B cell (primary cell): ENCODE results near the gene FRMD4A.

Source experiments
- EZH2 ChIP-seq: IDR thresholded peaks from 2 replicates; pipeline ENCODE4 v1.6.1; 2012; ENCODE audit warnings: borderline replicate concordance, low read depth, mild to moderate bottlenecking, moderate library complexity, low read length; ENCODE audit not compliant: insufficient read depth, poor library complexity, severe bottlenecking
- TF ChIP-seq, protein P1 (sequence below): fragments of 200-600 bp; IDR thresholded peaks from one replicate; pipeline ENCODE4 v1.8.0; 2022; ENCODE audit warnings: antibody characterized with exemption, mild to moderate bottlenecking

- TF ChIP-seq, protein P1, sequence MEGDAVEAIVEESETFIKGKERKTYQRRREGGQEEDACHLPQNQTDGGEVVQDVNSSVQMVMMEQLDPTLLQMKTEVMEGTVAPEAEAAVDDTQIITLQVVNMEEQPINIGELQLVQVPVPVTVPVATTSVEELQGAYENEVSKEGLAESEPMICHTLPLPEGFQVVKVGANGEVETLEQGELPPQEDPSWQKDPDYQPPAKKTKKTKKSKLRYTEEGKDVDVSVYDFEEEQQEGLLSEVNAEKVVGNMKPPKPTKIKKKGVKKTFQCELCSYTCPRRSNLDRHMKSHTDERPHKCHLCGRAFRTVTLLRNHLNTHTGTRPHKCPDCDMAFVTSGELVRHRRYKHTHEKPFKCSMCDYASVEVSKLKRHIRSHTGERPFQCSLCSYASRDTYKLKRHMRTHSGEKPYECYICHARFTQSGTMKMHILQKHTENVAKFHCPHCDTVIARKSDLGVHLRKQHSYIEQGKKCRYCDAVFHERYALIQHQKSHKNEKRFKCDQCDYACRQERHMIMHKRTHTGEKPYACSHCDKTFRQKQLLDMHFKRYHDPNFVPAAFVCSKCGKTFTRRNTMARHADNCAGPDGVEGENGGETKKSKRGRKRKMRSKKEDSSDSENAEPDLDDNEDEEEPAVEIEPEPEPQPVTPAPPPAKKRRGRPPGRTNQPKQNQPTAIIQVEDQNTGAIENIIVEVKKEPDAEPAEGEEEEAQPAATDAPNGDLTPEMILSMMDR: no peak
- no peak for TF ChIP-seq EZH2
Observed at GRCh38 chr10:13634207-13634606, 696.5 kb downstream of the FRMD4A start.
